GM23338 (cell line): Measurements from ENCODE around the gene ARHGEF38.

Experiments used
- EZH2 ChIP-seq: fragments of 200-600 bp; sonication (generic); IDR thresholded peaks from one replicate; pipeline ENCODE4 v1.8.0; 2017; ENCODE audit warnings: antibody characterized with exemption, mild to moderate bottlenecking, low read depth; ENCODE audit not compliant: unreplicated experiment
- POLR2AphosphoS5 ChIP-seq: IDR thresholded peaks from 2 replicates; pipeline ENCODE4 v1.6.1; 2016; ENCODE audit warnings: antibody characterized with exemption, low read depth
- TF ChIP-seq, protein P1 (sequence below), 2 experiments: fragments of 200-600 bp in 1 of 2; sonication (generic) in 1 of 2; conservative IDR thresholded peaks; 2 replicates each; pipeline versions ENCODE4 v1.5.1 to v1.6.1; 2016 to 2017; ENCODE audit warnings: antibody characterized with exemption in 2 of 2, low read depth in 2 of 2, mild to moderate bottlenecking in 2 of 2, moderate library complexity in 1 of 2

DNA sequence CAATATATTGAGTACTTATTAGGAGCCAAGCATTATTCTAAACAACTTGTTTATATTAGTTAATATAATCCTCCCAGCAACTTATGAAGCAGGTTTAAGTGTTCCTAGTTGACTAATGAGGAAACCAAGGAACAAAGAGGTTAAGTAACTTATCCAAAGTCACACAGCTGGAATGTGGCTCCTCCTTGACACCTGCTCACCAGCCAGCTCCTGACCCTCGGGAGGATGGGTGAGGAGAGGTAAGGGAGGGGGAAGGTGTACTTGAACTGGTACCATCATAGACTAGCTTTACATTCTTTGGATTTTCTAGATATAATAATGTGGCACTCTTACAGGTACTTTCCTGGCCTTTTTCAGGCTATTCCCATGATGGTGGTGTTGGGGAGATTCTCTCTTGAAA is 50.7 kb downstream of the ARHGEF38 start:
- TF ChIP-seq, protein P1, sequence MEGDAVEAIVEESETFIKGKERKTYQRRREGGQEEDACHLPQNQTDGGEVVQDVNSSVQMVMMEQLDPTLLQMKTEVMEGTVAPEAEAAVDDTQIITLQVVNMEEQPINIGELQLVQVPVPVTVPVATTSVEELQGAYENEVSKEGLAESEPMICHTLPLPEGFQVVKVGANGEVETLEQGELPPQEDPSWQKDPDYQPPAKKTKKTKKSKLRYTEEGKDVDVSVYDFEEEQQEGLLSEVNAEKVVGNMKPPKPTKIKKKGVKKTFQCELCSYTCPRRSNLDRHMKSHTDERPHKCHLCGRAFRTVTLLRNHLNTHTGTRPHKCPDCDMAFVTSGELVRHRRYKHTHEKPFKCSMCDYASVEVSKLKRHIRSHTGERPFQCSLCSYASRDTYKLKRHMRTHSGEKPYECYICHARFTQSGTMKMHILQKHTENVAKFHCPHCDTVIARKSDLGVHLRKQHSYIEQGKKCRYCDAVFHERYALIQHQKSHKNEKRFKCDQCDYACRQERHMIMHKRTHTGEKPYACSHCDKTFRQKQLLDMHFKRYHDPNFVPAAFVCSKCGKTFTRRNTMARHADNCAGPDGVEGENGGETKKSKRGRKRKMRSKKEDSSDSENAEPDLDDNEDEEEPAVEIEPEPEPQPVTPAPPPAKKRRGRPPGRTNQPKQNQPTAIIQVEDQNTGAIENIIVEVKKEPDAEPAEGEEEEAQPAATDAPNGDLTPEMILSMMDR (conservative IDR thresholded peaks at IDR 0.05; ENCODE audit: low read depth in 2 of 2) = no peak
- TF ChIP-seq POLR2AphosphoS5 (no peak), EZH2 (no peak)
